IPS-11a (cell line): ENCODE measurements around the gene ELMO1.
"Not testable (repeated sequence)": the region's sequence is repeated elsewhere in the genome, so short reads cannot be mapped to it uniquely, and the experiment has no call there.

Source experiments
- H3K4me3 ChIP-seq: one replicate; pipeline ENCODE4 v1.5.1; 2013; ENCODE audit warnings: low read depth, low read length, control low read depth

ELMO1 gene

GRCh38 chr7:37149773-37150124, 298.9 kb downstream of the ELMO1 start:
- no peak overlapping the region for H3K4me3 ChIP-seq

GRCh38 chr7:37149051-37149772, 299.5 kb downstream of the ELMO1 start:
- no peak overlapping the region for H3K4me3 ChIP-seq

- H3K4me3 ChIP-seq, result no peak overlapping the region
Measured at GRCh38 chr7:37145682-37146081, 303.0 kb downstream of the ELMO1 start.

GRCh38 chr7:37144423-37144822, 304.2 kb downstream of the ELMO1 start:
- no peak overlapping the region for H3K4me3 ChIP-seq

- H3K4me3 ChIP-seq, result no peak overlapping the region
Measured at GRCh38 chr7:37142958-37143357, 305.7 kb downstream of the ELMO1 start.

GRCh38 chr7:37141742-37142141, 306.9 kb downstream of the ELMO1 start:
- no peak overlapping the region for H3K4me3 ChIP-seq

GRCh38 chr7:37133902-37134301, 314.8 kb downstream of the ELMO1 start:
- H3K4me3 ChIP-seq, result not testable (repeated sequence)

- no peak overlapping the region for H3K4me3 ChIP-seq
Measured at GRCh38 chr7:37131855-37132254, 316.8 kb downstream of the ELMO1 start.

- no peak overlapping the region for H3K4me3 ChIP-seq
Measured at GRCh38 chr7:37129035-37129425, 319.6 kb downstream of the ELMO1 start.

GRCh38 chr7:37128327-37129034, 320.2 kb downstream of the ELMO1 start:
- no peak overlapping the region for H3K4me3 ChIP-seq

GRCh38 chr7:37119296-37119860, 329.3 kb downstream of the ELMO1 start:
- H3K4me3 ChIP-seq, result no peak overlapping the region

- no peak overlapping the region for H3K4me3 ChIP-seq
Measured at GRCh38 chr7:37118004-37118403, 330.7 kb downstream of the ELMO1 start.

- H3K4me3 ChIP-seq, result no peak overlapping the region
Measured at GRCh38 chr7:37117292-37117691, 331.4 kb downstream of the ELMO1 start.

- no peak overlapping the region for H3K4me3 ChIP-seq
Measured at GRCh38 chr7:37116093-37116701, 332.5 kb downstream of the ELMO1 start.

- no peak overlapping the region for H3K4me3 ChIP-seq
Measured at GRCh38 chr7:37113661-37114355, 334.9 kb downstream of the ELMO1 start.

GRCh38 chr7:37112876-37113275, 335.8 kb downstream of the ELMO1 start:
- H3K4me3 ChIP-seq, result no peak overlapping the region

- no peak overlapping the region for H3K4me3 ChIP-seq
Measured at GRCh38 chr7:37112218-37112617, 336.4 kb downstream of the ELMO1 start.

- no peak overlapping the region for H3K4me3 ChIP-seq
Measured at GRCh38 chr7:37111459-37111858, 337.2 kb downstream of the ELMO1 start.

GRCh38 chr7:37110660-37111424, 337.8 kb downstream of the ELMO1 start:
- H3K4me3 ChIP-seq, result no peak overlapping the region

- H3K4me3 ChIP-seq, result no peak overlapping the region
Measured at GRCh38 chr7:37109843-37110242, 338.8 kb downstream of the ELMO1 start.
